Measurements from ENCODE around the gene FAM221B.

The FAM221B gene

GRCh38 chr9:35793461-35793860 is 35.1 kb downstream of the FAM221B start:
- ATAC-seq, result no peak
- no peak for TF ChIP-seq ZFP3 (CRISPR knock-in tag; IDR thresholded peaks at IDR 0.05)
- no peak for TF ChIP-seq GLIS3 (CRISPR knock-in tag; IDR thresholded peaks at IDR 0.05)
- TF ChIP-seq ZNF70 (CRISPR knock-in tag; IDR thresholded peaks at IDR 0.05), result no peak
- no peak for TF ChIP-seq ESRRG (CRISPR knock-in tag; IDR thresholded peaks at IDR 0.05)
- TF ChIP-seq ZNF565 (CRISPR knock-in tag; conservative IDR thresholded peaks at IDR 0.05; ENCODE audit: low read depth), result no peak
- TF ChIP-seq ARNTL (CRISPR knock-in tag; IDR thresholded peaks at IDR 0.05; ENCODE audit: borderline replicate concordance, low read depth), result no peak
- no peak for TF ChIP-seq ZNF8 (CRISPR knock-in tag; IDR thresholded peaks at IDR 0.05)
- TF ChIP-seq PPARA (CRISPR knock-in tag; IDR thresholded peaks at IDR 0.05; ENCODE audit: borderline replicate concordance), result no peak
- TF ChIP-seq CREB5 (CRISPR knock-in tag; IDR thresholded peaks at IDR 0.05; ENCODE audit: low read depth), result no peak
- TF ChIP-seq OSR1 (CRISPR knock-in tag; IDR thresholded peaks at IDR 0.05), result no peak
- no peak for TF ChIP-seq CSRNP3 (CRISPR knock-in tag; IDR thresholded peaks at IDR 0.05)
- TF ChIP-seq CSDC2 (CRISPR knock-in tag; IDR thresholded peaks at IDR 0.05), result no peak
- no peak for TF ChIP-seq TOX (CRISPR knock-in tag; IDR thresholded peaks at IDR 0.05; ENCODE audit: borderline replicate concordance)
- no peak for TF ChIP-seq ISL1 (CRISPR knock-in tag; IDR thresholded peaks at IDR 0.05)
- TF ChIP-seq, protein P1, sequence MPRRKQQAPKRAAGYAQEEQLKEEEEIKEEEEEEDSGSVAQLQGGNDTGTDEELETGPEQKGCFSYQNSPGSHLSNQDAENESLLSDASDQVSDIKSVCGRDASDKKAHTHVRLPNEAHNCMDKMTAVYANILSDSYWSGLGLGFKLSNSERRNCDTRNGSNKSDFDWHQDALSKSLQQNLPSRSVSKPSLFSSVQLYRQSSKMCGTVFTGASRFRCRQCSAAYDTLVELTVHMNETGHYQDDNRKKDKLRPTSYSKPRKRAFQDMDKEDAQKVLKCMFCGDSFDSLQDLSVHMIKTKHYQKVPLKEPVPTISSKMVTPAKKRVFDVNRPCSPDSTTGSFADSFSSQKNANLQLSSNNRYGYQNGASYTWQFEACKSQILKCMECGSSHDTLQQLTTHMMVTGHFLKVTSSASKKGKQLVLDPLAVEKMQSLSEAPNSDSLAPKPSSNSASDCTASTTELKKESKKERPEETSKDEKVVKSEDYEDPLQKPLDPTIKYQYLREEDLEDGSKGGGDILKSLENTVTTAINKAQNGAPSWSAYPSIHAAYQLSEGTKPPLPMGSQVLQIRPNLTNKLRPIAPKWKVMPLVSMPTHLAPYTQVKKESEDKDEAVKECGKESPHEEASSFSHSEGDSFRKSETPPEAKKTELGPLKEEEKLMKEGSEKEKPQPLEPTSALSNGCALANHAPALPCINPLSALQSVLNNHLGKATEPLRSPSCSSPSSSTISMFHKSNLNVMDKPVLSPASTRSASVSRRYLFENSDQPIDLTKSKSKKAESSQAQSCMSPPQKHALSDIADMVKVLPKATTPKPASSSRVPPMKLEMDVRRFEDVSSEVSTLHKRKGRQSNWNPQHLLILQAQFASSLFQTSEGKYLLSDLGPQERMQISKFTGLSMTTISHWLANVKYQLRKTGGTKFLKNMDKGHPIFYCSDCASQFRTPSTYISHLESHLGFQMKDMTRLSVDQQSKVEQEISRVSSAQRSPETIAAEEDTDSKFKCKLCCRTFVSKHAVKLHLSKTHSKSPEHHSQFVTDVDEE (CRISPR knock-in tag; IDR thresholded peaks at IDR 0.05), result no peak
- no peak for TF ChIP-seq TCF4 (CRISPR knock-in tag; IDR thresholded peaks at IDR 0.05; ENCODE audit: borderline replicate concordance)
- TF ChIP-seq ZC3H10 (CRISPR knock-in tag; IDR thresholded peaks at IDR 0.05), result no peak
- TF ChIP-seq, protein P2, sequence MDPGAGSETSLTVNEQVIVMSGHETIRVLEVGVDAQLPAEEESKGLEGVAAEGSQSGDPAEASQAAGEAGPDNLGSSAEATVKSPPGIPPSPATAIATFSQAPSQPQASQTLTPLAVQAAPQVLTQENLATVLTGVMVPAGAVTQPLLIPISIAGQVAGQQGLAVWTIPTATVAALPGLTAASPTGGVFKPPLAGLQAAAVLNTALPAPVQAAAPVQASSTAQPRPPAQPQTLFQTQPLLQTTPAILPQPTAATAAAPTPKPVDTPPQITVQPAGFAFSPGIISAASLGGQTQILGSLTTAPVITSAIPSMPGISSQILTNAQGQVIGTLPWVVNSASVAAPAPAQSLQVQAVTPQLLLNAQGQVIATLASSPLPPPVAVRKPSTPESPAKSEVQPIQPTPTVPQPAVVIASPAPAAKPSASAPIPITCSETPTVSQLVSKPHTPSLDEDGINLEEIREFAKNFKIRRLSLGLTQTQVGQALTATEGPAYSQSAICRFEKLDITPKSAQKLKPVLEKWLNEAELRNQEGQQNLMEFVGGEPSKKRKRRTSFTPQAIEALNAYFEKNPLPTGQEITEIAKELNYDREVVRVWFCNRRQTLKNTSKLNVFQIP (CRISPR knock-in tag; IDR thresholded peaks at IDR 0.05; ENCODE audit: borderline replicate concordance, low read depth), result no peak
- TF ChIP-seq ZFP30 (CRISPR knock-in tag; IDR thresholded peaks at IDR 0.05), result no peak

DNA sequence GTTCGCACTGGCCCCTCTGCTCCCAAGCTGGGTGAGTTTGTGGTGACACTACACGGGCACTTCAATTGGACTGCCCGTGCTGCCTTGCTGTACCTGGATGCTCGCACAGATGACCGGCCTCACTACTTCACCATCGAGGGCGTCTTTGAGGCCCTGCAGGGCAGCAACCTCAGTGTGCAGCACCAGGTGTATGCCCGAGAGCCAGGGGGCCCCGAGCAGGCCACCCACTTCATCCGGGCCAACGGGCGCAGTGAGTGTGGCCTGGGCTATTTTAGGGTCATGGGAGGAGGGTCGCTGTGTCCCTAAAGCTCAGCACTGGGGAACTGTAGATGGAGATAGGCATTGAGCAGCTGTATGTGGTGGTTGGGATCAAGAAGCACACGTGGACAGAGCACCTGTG is 35.7 kb downstream of the FAM221B start:
- ATAC-seq, result no peak
- TF ChIP-seq ZFP3 (CRISPR knock-in tag; IDR thresholded peaks at IDR 0.05) (no peak), CSRNP3 (CRISPR knock-in tag; IDR thresholded peaks at IDR 0.05) (no peak), SNAI2 (CRISPR knock-in tag; IDR thresholded peaks at IDR 0.05) (no peak), RARB (CRISPR knock-in tag; IDR thresholded peaks at IDR 0.05) (no peak), BACH2 (CRISPR knock-in tag; IDR thresholded peaks at IDR 0.05; ENCODE audit: borderline replicate concordance) (no peak), ZNF8 (CRISPR knock-in tag; IDR thresholded peaks at IDR 0.05) (no peak), CSDC2 (CRISPR knock-in tag; IDR thresholded peaks at IDR 0.05) (no peak), OSR1 (CRISPR knock-in tag; IDR thresholded peaks at IDR 0.05) (no peak)
- TF ChIP-seq, protein P1 (CRISPR knock-in tag; IDR thresholded peaks at IDR 0.05), result no peak

All from SK-N-SH treated with all-trans-retinoic acid at 6 μM for 48 hours (cell line).